HG03064 (cell line): ENCODE results near the gene MARCHF2.
A peak's percentile ranks its signal among the peaks of the same experiment; 100 is the strongest.
"Not testable (repeated sequence)": the region's sequence is repeated elsewhere in the genome, so short reads cannot be mapped to it uniquely, and the experiment has no call there.

Experiments used
- ATAC-seq: cut with Tn5 transposase; IDR thresholded peaks from one replicate; pipeline ENCODE4 v1.9.1; 2021; ENCODE audit warnings: low read depth; ENCODE audit not compliant: unreplicated experiment

Gene MARCHF2

GRCh38 chr19:8412783-8413628, at the start of gene MARCHF2:
MARCHF2 (plus strand) TSS chr19:8413305; CDS start chr19:8421841, 8,536 bp downstream.
- ATAC-seq = peak; percentile 97

GRCh38 chr19:8363803-8364771, 49.0 kb upstream of the MARCHF2 start, which contains the start of gene ANGPTL4:
ANGPTL4 (plus strand) TSS chr19:8364155; CDS start chr19:8364322, 167 bp downstream.
- ATAC-seq = no peak

- no peak for ATAC-seq
These were observed 47.0 kb upstream of the MARCHF2 start for GRCh38 chr19:8366121-8366581.

- no peak for ATAC-seq
These were observed 46.2 kb upstream of the MARCHF2 start for GRCh38 chr19:8366961-8367326.

GRCh38 chr19:8367327-8368001, 45.6 kb upstream of the MARCHF2 start:
- no peak for ATAC-seq

GRCh38 chr19:8370176-8371010, 42.7 kb upstream of the MARCHF2 start:
- no peak for ATAC-seq

- ATAC-seq = no peak
These were observed 41.9 kb upstream of the MARCHF2 start for GRCh38 chr19:8371011-8371804.

GRCh38 chr19:8373867-8374813, 39.0 kb upstream of the MARCHF2 start:
- no peak for ATAC-seq

- not testable (repeated sequence) for ATAC-seq
These were observed 37.3 kb upstream of the MARCHF2 start for GRCh38 chr19:8375766-8376165.

GRCh38 chr19:8376373-8376974, 36.6 kb upstream of the MARCHF2 start:
- not testable (repeated sequence) for ATAC-seq

GRCh38 chr19:8377598-8377997, 35.5 kb upstream of the MARCHF2 start:
- no peak for ATAC-seq

GRCh38 chr19:8379156-8379891, 33.8 kb upstream of the MARCHF2 start:
- ATAC-seq = not testable (repeated sequence)

GRCh38 chr19:8384569-8384968, 28.5 kb upstream of the MARCHF2 start:
- not testable (repeated sequence) for ATAC-seq

- ATAC-seq = not testable (repeated sequence)
These were observed 28.0 kb upstream of the MARCHF2 start for GRCh38 chr19:8385103-8385502.

- ATAC-seq = not testable (repeated sequence)
These were observed 27.5 kb upstream of the MARCHF2 start for GRCh38 chr19:8385566-8385965.

- not testable (repeated sequence) for ATAC-seq
These were observed 26.7 kb upstream of the MARCHF2 start for GRCh38 chr19:8386419-8386818.

GRCh38 chr19:8386990-8387389, 26.1 kb upstream of the MARCHF2 start:
- ATAC-seq = no peak
